Measurements from ENCODE around the gene SMAD5. TPM values are rescaled to one million over a fixed set of nuclear protein-coding genes. Genes with fewer than 3 reads are reported as not detected.

The SMAD5 gene
- total and polyA plus RNA-seq, 2 of the 13 experiments (the other 11 are each of a cell fraction or from before 2014, with no cell fraction given), result 27.2 to 48.5 TPM

DNA sequence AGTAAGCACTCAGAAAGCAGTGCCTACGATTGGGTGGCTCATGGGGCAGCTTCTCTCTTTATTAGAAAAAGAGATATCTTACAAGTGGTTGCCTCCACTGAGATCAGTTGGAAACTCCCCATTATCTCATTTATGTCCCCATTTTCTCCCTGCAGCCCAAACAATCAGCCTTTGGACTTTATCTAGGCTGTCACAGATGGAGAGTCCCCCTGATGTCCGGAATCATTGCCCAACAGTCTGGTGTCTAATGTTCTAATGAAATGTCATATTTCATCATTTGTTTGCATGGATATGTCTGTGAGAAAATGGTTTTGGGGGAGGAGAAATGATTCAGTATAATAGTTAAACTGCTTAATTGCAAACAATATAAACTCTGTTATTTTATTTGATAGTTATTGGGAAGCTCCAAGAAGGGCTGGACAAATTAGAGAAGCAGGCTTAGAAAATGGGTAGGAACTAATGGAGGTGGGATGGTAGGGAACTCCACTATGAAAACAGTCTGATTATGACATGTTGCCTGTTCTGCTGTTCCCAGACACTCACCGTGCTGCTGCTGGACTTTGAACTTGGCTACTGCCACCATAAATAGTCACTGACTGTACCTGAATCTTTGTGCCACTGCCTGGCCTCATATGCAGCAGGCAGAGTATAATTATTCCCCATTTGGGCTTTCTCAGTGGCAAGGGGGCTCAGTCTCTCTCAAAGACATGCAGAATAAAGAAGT is 38.3 kb upstream of the SMAD5 start (continued):
- no peak for TF ChIP-seq ZNF34 (CRISPR knock-in tag; IDR thresholded peaks at IDR 0.05; ENCODE audit: borderline replicate concordance)
- peak; percentile 41; the same call in 1 of the 2 replicates for TF ChIP-seq THAP11 (CRISPR knock-in tag; IDR thresholded peaks at IDR 0.05)
- TF ChIP-seq ETV5 (CRISPR knock-in tag; IDR thresholded peaks at IDR 0.05; ENCODE audit: borderline replicate concordance), result no peak
- TF ChIP-seq SALL1 (CRISPR knock-in tag; IDR thresholded peaks at IDR 0.05), result peak; percentile 70
- TF ChIP-seq POLR2A (IDR thresholded peaks at IDR 0.05; ENCODE audit: insufficient read depth in 1 of 2, low read depth in 2 of 2, low read length in 2 of 2), result peak in 1 of 2 experiments; percentile 42; a peak in 1 of 4 replicates
- no peak for TF ChIP-seq NFKBIZ (CRISPR knock-in tag; IDR thresholded peaks at IDR 0.05)
- TF ChIP-seq HHEX (CRISPR knock-in tag; IDR thresholded peaks at IDR 0.05), result no peak
- TF ChIP-seq ZNF768 (CRISPR knock-in tag; IDR thresholded peaks at IDR 0.05), result no peak
- TF ChIP-seq BCL6 (CRISPR knock-in tag; IDR thresholded peaks at IDR 0.05), result peak; percentile 38; the same call in 1 of the 2 replicates
- TF ChIP-seq, protein P1, sequence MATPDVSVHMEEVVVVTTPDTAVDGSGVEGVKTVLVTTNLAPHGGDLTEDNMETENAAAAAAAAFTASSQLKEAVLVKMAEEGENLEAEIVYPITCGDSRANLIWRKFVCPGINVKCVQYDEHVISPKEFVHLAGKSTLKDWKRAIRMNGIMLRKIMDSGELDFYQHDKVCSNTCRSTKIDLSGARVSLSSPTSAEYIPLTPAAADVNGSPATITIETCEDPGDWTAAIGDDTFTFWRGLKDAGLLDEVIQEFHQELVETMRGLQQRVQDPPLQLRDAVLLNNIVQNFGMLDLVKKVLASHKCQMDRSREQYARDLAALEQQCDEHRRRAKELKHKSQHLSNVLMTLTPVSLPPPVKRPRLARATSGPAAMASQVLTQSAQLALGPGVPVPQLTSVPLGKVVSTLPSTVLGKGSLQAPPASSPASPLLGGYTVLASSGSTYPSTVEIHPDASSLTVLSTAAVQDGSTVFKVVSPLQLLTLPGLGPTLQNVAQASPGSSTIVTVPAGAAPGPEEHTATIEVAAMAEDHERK (CRISPR knock-in tag; IDR thresholded peaks at IDR 0.05; ENCODE audit: low read depth), result no peak
- TF ChIP-seq CREM (IDR thresholded peaks at IDR 0.05), result peak; percentile 28; the same call in 1 of the 2 replicates
- no peak for TF ChIP-seq CREM (CRISPR knock-in tag; IDR thresholded peaks at IDR 0.05)
- no peak for TF ChIP-seq KMT2B (CRISPR knock-in tag; IDR thresholded peaks at IDR 0.05)
- peak; percentile 48 for TF ChIP-seq ATF1 (CRISPR knock-in tag; IDR thresholded peaks at IDR 0.05)
- 0 out of 2 replicates have a peak, but pooled peaks have one; percentile 32 for TF ChIP-seq ZSCAN31 (CRISPR knock-in tag; IDR thresholded peaks at IDR 0.05; ENCODE audit: low read depth)
- TF ChIP-seq, protein P2, sequence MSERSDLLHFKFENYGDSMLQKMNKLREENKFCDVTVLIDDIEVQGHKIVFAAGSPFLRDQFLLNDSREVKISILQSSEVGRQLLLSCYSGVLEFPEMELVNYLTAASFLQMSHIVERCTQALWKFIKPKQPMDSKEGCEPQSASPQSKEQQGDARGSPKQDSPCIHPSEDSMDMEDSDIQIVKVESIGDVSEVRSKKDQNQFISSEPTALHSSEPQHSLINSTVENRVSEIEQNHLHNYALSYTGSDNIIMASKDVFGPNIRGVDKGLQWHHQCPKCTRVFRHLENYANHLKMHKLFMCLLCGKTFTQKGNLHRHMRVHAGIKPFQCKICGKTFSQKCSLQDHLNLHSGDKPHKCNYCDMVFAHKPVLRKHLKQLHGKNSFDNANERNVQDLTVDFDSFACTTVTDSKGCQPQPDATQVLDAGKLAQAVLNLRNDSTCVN (CRISPR knock-in tag; IDR thresholded peaks at IDR 0.05; ENCODE audit: borderline replicate concordance), result no peak
- TF ChIP-seq SYNCRIP (IDR thresholded peaks at IDR 0.05; ENCODE audit: insufficient read depth, low read depth, low read length), result no peak
- TF ChIP-seq ZNF792 (CRISPR knock-in tag; IDR thresholded peaks at IDR 0.05), result peak; percentile 64; the same call in 1 of the 2 replicates
- 0 out of 2 replicates have a peak, but pooled peaks have one; percentile 45 for TF ChIP-seq IRF2 (CRISPR knock-in tag; IDR thresholded peaks at IDR 0.05)
- no peak for TF ChIP-seq ZNF138 (CRISPR knock-in tag; IDR thresholded peaks at IDR 0.05; ENCODE audit: low read depth)
- TF ChIP-seq KAT7 (CRISPR knock-in tag; IDR thresholded peaks at IDR 0.05; ENCODE audit: borderline replicate concordance), result no peak
- no peak for TF ChIP-seq SIN3B (IDR thresholded peaks at IDR 0.05; ENCODE audit: low read length)
- no peak for TF ChIP-seq ZIK1 (CRISPR knock-in tag; IDR thresholded peaks at IDR 0.05; ENCODE audit: borderline replicate concordance, low read depth)
- TF ChIP-seq FOSL2 (CRISPR knock-in tag; IDR thresholded peaks at IDR 0.05), result peak; percentile 50; the same call in 1 of the 2 replicates
- no peak for TF ChIP-seq ZNF451 (CRISPR knock-in tag; IDR thresholded peaks at IDR 0.05)
- TF ChIP-seq SOX5 (CRISPR knock-in tag; IDR thresholded peaks at IDR 0.05; ENCODE audit: borderline replicate concordance), result peak; percentile 43
- peak; percentile 51; the same call in 1 of the 2 replicates for TF ChIP-seq ZNF772 (CRISPR knock-in tag; IDR thresholded peaks at IDR 0.05)
- TF ChIP-seq ZNF530 (CRISPR knock-in tag; IDR thresholded peaks at IDR 0.05; ENCODE audit: low read depth), result no peak
- no peak for TF ChIP-seq NCOA2 (CRISPR knock-in tag; IDR thresholded peaks at IDR 0.05)
- no peak for TF ChIP-seq ZBTB8A (CRISPR knock-in tag; IDR thresholded peaks at IDR 0.05; ENCODE audit: borderline replicate concordance, low read depth)
- TF ChIP-seq SKI (IDR thresholded peaks at IDR 0.05; ENCODE audit: partially characterized antibody), result peak; percentile 85
- peak; percentile 91; the same call in 1 of the 2 replicates for TF ChIP-seq ZNF292 (CRISPR knock-in tag; IDR thresholded peaks at IDR 0.05; ENCODE audit: borderline replicate concordance, low read depth)
- no peak for TF ChIP-seq ZNF264 (CRISPR knock-in tag; IDR thresholded peaks at IDR 0.05)

Measured in HepG2 (cell line).